Right lung (tissue), 5 donors: Measurements from ENCODE around the gene MED25. TPM values are rescaled to one million over a fixed set of nuclear protein-coding genes. Genes with fewer than 3 reads are reported as not detected.

Experiments used
- DNase-seq, 2 donors: peaks; one replicate each; pipeline ENCODE4 v3.0.0-alpha.2; 2013
- polyA plus RNA-seq, 5 donors: library from polyadenylated mRNA; unstranded; fragments of 120-200 nt; gene quantifications; one replicate each; pipeline versions ENCODE4 v1.2.1 to v1.2.3, GENCODE V29; 2013; ENCODE audit warnings: inconsistent platforms in 1 of 5, low replicate concordance in 1 of 5; ENCODE audit not compliant: insufficient read length in 5 of 5, insufficient read depth in 1 of 5

Gene MED25
- polyA plus RNA-seq, 5 donors = 45.4 to 63.8 (median 54.8) TPM

- no peak for DNase-seq
Measured at GRCh38 chr19:49795615-49796014, 22.5 kb upstream of the MED25 start.

- DNase-seq = no peak
Measured at GRCh38 chr19:49798574-49798973, 19.5 kb upstream of the MED25 start.

GRCh38 chr19:49799271-49799797 lies 18.8 kb upstream of the MED25 start:
- DNase-seq = no peak

- DNase-seq = no peak
Measured at GRCh38 chr19:49799798-49800376, 18.2 kb upstream of the MED25 start.

GRCh38 chr19:49800771-49801170 lies 17.3 kb upstream of the MED25 start:
- DNase-seq = no peak

GRCh38 chr19:49801401-49801888 lies 16.6 kb upstream of the MED25 start:
- no peak for DNase-seq

GRCh38 chr19:49801966-49802661 lies 16.0 kb upstream of the MED25 start:
- DNase-seq = peak; percentile 86 to 87

- DNase-seq = no peak
Measured at GRCh38 chr19:49802836-49803528, 15.1 kb upstream of the MED25 start.

GRCh38 chr19:49803529-49803856 lies 14.6 kb upstream of the MED25 start:
- DNase-seq = no peak

GRCh38 chr19:49805822-49806619 lies 12.1 kb upstream of the MED25 start:
- no peak for DNase-seq

- DNase-seq = no peak
Measured at GRCh38 chr19:49806620-49806959, 11.5 kb upstream of the MED25 start.

- no peak for DNase-seq
Measured at GRCh38 chr19:49807058-49807903, 10.8 kb upstream of the MED25 start.

- no peak for DNase-seq
Measured at GRCh38 chr19:49807904-49808675, 10.0 kb upstream of the MED25 start.

- DNase-seq = peak; percentile 87 to 89
Measured at GRCh38 chr19:49808711-49809159, 9.4 kb upstream of the MED25 start.

GRCh38 chr19:49809160-49809940 lies 8.7 kb upstream of the MED25 start:
- DNase-seq = no peak

GRCh38 chr19:49809941-49810389 lies 8.1 kb upstream of the MED25 start:
- DNase-seq = no peak

GRCh38 chr19:49811328-49811727 lies 6.8 kb upstream of the MED25 start:
- no peak for DNase-seq

- DNase-seq = no peak
Measured at GRCh38 chr19:49812452-49812996, 5.6 kb upstream of the MED25 start.
